Fibroblast of lung (primary cell): ENCODE data around the gene PTHLH. TPM values are rescaled to one million over a fixed set of nuclear protein-coding genes. Genes with fewer than 3 reads are reported as not detected.

Experiments
- DNase-seq, 2 donors: peaks; one replicate each; pipeline versions ENCODE4 v3.0.0 to v3.0.0-alpha.2; 2010; ENCODE audit warnings: low read depth in 2 of 2
- H2AFZ ChIP-seq: 2 replicates; pipeline ENCODE4 v1.5.1; 2012; ENCODE audit warnings: low read length, control low read depth, inconsistent platforms
- H3K27ac ChIP-seq: 2 replicates; pipeline ENCODE4 v1.5.1; 2011; ENCODE audit warnings: low read length, control low read depth; ENCODE audit not compliant: insufficient read depth
- H3K27me3 ChIP-seq: 2 replicates; pipeline ENCODE4 v1.5.1; 2011; ENCODE audit warnings: mild to moderate bottlenecking, low read length; ENCODE audit not compliant: control insufficient read depth, insufficient read depth
- H3K36me3 ChIP-seq: 2 replicates; pipeline ENCODE4 v1.5.1; 2011; ENCODE audit warnings: low read length; ENCODE audit not compliant: control insufficient read depth, insufficient read depth
- H3K4me1 ChIP-seq: 2 replicates; pipeline ENCODE4 v1.5.1; 2011; ENCODE audit warnings: low read length; ENCODE audit not compliant: control insufficient read depth, insufficient read depth; ENCODE audit errors: extremely low read depth
- H3K4me2 ChIP-seq: 2 replicates; pipeline ENCODE4 v1.5.1; 2011; ENCODE audit warnings: low read length, control low read depth; ENCODE audit not compliant: insufficient read depth; ENCODE audit errors: extremely low read depth
- H3K4me3 ChIP-seq, 4 experiments: fragments of 200-600 bp in 1 of 4; sonication (generic) in 1 of 4; replicated peaks in 1 of 4; 2 replicates each; pipeline ENCODE4 v1.5.1; 2011 to 2016; ENCODE audit warnings: low read length in 4 of 4, low read depth in 3 of 4, mild to moderate bottlenecking in 3 of 4, control low read depth in 2 of 4, inconsistent platforms in 1 of 4, mixed read lengths in 1 of 4; ENCODE audit not compliant: insufficient read depth in 1 of 4; ENCODE audit errors: control extremely low read depth in 1 of 4
- H3K79me2 ChIP-seq: 2 replicates; pipeline ENCODE4 v1.5.1; 2012; ENCODE audit warnings: mild to moderate bottlenecking, low read length, inconsistent platforms; ENCODE audit not compliant: control insufficient read depth, insufficient read depth
- H3K9ac ChIP-seq: 2 replicates; pipeline ENCODE4 v1.5.1; 2011; ENCODE audit warnings: mild to moderate bottlenecking, low read length, control low read depth; ENCODE audit not compliant: insufficient read depth
- H3K9me3 ChIP-seq: 2 replicates; pipeline ENCODE4 v1.5.1; 2012; ENCODE audit warnings: low read depth, low read length; ENCODE audit not compliant: control insufficient read depth, insufficient read depth
- H4K20me1 ChIP-seq: 2 replicates; pipeline ENCODE4 v1.5.1; 2011; ENCODE audit warnings: low read length; ENCODE audit not compliant: control insufficient read depth, insufficient read depth; ENCODE audit errors: extremely low read depth
- EZH2 ChIP-seq: IDR thresholded peaks from 2 replicates; pipeline ENCODE4 v1.5.1; 2012; ENCODE audit warnings: low read length, control low read depth, mild to moderate bottlenecking; ENCODE audit errors: missing control alignments
- polyA plus RNA-seq, 2 donors: library from polyadenylated mRNA; depleted of rRNA in 1 of 2; stranded (reverse) in 1 of 2; unstranded in 1 of 2; fragments of >200 nt; gene quantifications; 2 replicates each; pipeline ENCODE4 v1.2.1, GENCODE V29; 2011 to 2012; ENCODE audit warnings: missing spikeins in 1 of 2
- total RNA-seq: library from RNA; depleted of rRNA; stranded (reverse); fragments of >200 nt; gene quantifications from 2 replicates; pipeline ENCODE4 v1.2.1, GENCODE V29; 2014
- TF ChIP-seq, protein P1 (sequence below), 2 donors: IDR thresholded peaks in 1 of 2; conservative IDR thresholded peaks in 1 of 2; 1 replicate in 1 of 2; 2 replicates in 1 of 2; pipeline ENCODE4 v1.5.1; 2011 to 2012; ENCODE audit warnings: low read length in 2 of 2, control low read depth in 1 of 2, inconsistent platforms in 1 of 2, low read depth in 1 of 2, mild to moderate bottlenecking in 1 of 2

The PTHLH gene
- total and polyA plus RNA-seq, 2 donors (not counting 1 experiment from before 2014, with no cell fraction given), result 1.1 to 1.8 TPM

DNA sequence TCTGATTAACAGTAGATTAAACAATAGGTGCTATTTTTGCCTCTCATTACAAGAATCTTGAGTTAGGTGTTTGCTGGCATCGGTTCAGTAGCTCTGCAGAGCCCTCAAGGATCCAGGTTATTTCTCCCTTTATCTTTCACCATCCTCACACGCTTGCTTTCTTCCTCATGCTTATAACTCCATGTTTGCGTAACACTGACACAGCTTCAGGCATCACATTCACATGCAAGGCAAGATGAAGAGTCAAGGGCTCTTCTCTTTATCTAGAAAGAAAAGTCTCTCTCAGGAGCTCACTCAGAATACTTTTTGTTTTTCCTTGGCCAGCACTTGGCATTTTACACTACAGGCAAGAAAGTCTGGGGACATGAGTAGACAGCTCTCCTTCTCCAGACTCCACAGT is 24.2 kb upstream of the PTHLH start:
- Histone ChIP-seq H3K4me2 (no peak overlapping the region), H2AFZ (no peak overlapping the region), H3K27me3 (peaks cover 2% of the 10 kb centered on the region), H3K27ac (no peak overlapping the region), H3K79me2 (no peaks in the 10 kb centered on the region), H3K4me1 (no peaks in the 10 kb centered on the region), H3K4me3 (no peak overlapping the region), H4K20me1 (no peaks in the 10 kb centered on the region), H3K36me3 (no peaks in the 10 kb centered on the region), H3K9me3 (no peaks in the 10 kb centered on the region), H3K9ac (no peak overlapping the region)
- TF ChIP-seq EZH2, result no peak
- TF ChIP-seq, protein P1, sequence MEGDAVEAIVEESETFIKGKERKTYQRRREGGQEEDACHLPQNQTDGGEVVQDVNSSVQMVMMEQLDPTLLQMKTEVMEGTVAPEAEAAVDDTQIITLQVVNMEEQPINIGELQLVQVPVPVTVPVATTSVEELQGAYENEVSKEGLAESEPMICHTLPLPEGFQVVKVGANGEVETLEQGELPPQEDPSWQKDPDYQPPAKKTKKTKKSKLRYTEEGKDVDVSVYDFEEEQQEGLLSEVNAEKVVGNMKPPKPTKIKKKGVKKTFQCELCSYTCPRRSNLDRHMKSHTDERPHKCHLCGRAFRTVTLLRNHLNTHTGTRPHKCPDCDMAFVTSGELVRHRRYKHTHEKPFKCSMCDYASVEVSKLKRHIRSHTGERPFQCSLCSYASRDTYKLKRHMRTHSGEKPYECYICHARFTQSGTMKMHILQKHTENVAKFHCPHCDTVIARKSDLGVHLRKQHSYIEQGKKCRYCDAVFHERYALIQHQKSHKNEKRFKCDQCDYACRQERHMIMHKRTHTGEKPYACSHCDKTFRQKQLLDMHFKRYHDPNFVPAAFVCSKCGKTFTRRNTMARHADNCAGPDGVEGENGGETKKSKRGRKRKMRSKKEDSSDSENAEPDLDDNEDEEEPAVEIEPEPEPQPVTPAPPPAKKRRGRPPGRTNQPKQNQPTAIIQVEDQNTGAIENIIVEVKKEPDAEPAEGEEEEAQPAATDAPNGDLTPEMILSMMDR (conservative IDR thresholded peaks at IDR 0.05 in 1 of 2, IDR thresholded peaks at IDR 0.05 in 1 of 2; ENCODE audit: low read depth in 1 of 2, low read length in 2 of 2), result no peak
- DNase-seq, result no peak

DNA sequence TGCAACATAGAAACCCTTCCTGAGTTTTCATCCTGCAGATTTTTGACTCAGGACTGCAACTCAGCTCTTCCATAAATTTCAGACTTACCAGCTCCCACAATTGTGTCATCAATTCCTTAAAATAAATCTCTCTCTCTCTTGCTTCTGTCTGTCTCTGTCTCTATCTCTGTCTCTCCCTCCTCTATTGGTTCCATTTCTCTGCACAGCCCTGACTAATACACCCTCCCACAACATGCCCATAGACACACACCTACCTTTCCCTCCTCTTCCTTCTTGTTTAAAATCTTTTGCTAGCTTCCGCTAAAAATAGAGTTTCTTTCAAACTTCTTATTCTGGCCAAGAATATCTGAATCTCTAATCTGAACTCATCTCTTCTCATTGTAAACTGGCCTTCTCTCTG is 22.9 kb upstream of the PTHLH start:
- no peak overlapping the region for H3K27ac ChIP-seq
- no peaks in the 10 kb centered on the region for H3K4me1 ChIP-seq
- TF ChIP-seq, protein P1 (conservative IDR thresholded peaks at IDR 0.05 in 1 of 2, IDR thresholded peaks at IDR 0.05 in 1 of 2; ENCODE audit: low read depth in 1 of 2, low read length in 2 of 2), result no peak
- no peak for TF ChIP-seq EZH2
- no peaks in the 10 kb centered on the region for H3K79me2 ChIP-seq
- H3K9me3 ChIP-seq, result no peaks in the 10 kb centered on the region
- no peaks in the 10 kb centered on the region for H4K20me1 ChIP-seq
- H3K36me3 ChIP-seq, result no peaks in the 10 kb centered on the region
- no peak overlapping the region for H3K4me3 ChIP-seq
- H3K4me2 ChIP-seq, result no peak overlapping the region
- no peak for DNase-seq
- H3K27me3 ChIP-seq, result peaks cover 2% of the 10 kb centered on the region
- H2AFZ ChIP-seq, result no peak overlapping the region
- H3K9ac ChIP-seq, result no peak overlapping the region

DNA sequence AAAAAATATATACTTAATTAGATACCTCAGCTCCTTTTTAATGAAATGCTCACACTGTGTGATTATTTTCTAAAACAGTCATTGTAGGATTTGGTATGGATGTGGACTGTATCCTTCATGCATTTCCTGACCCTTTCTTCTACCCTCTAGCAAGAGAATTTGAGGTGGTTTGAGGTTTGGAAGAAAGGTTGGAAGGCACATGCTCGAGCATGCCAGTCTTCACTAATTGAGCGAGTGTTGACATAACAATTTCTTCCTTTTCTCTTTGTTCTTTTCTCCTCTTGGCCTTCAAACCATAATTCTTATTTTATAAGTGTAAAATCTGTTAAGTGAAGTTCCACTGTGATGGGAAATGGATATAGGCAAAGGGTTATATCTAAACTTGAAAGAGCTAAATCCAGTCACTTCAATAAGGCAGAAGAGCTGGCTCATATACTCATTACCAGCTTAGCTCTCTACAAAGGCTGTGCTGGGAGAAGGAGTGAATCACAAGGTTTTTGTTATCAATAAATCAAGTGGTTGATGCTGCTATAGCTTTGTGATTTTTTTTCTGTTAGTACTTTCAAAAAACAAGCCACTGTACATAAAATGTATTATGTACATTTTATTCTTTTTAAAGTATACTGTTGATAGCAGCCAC is 16.2 kb upstream of the PTHLH start:
- H4K20me1 ChIP-seq, result no peaks in the 10 kb centered on the region
- H3K4me1 ChIP-seq, result peaks cover 2% of the 10 kb centered on the region
- no peaks in the 10 kb centered on the region for H3K36me3 ChIP-seq
- H3K27ac ChIP-seq, result no peak overlapping the region
- H3K79me2 ChIP-seq, result no peaks in the 10 kb centered on the region
- H2AFZ ChIP-seq, result no peak overlapping the region
- H3K27me3 ChIP-seq, result peaks cover 2% of the 10 kb centered on the region
- no peak overlapping the region for H3K4me2 ChIP-seq
- no peak overlapping the region for H3K9ac ChIP-seq
- TF ChIP-seq, protein P1 (conservative IDR thresholded peaks at IDR 0.05 in 1 of 2, IDR thresholded peaks at IDR 0.05 in 1 of 2; ENCODE audit: low read depth in 1 of 2, low read length in 2 of 2), result no peak
- no peak for TF ChIP-seq EZH2
- DNase-seq, result no peak
- H3K4me3 ChIP-seq, result no peak overlapping the region
- H3K9me3 ChIP-seq, result no peaks in the 10 kb centered on the region
